A673 (cell line): ENCODE measurements around the gene ETF1. TPM values are rescaled to one million over a fixed set of nuclear protein-coding genes. Genes with fewer than 3 reads are reported as not detected.

Experiments
- BruUV-seq: library from RNA; stranded (reverse); fragments of 400-500 nt; replicated peaks from 2 replicates; lab custom pipeline; 2021; lab: Mats Ljungman, UMichigan
- CTCF ChIA-PET: fragments of 300-600 bp; sonication (Branson Sonifier 250); formaldehyde crosslinking; loops from one replicate; lab custom pipeline; 2022; ENCODE audit warnings: antibody characterized with exemption; lab: Charles Lee
- POLR2A ChIA-PET: fragments of 300-600 bp; sonication (Branson Sonifier 250); formaldehyde crosslinking; loops from one replicate; lab custom pipeline; 2022; ENCODE audit warnings: antibody characterized with exemption; ENCODE audit not compliant: low non-redundant PET; lab: Charles Lee
- DNase-seq: peaks from one replicate; pipeline ENCODE4 v3.0.0-alpha.2; 2015; ENCODE audit warnings: low spot score
- H3K27ac ChIP-seq: fragments of 200-600 bp; sonication (generic); 2 replicates; pipeline ENCODE4 v1.5.1; 2016; ENCODE audit warnings: mixed run types, low read depth, mild to moderate bottlenecking, mixed read lengths, antibody characterized with exemption, low read length; ENCODE audit not compliant: poor library complexity, severe bottlenecking
- H3K27me3 ChIP-seq: fragments of 200-600 bp; sonication (generic); replicated peaks from 2 replicates; pipeline ENCODE4 v1.6.1; 2017; ENCODE audit warnings: mixed run types, low read depth, mild to moderate bottlenecking, mixed read lengths, antibody characterized with exemption, low read length; ENCODE audit not compliant: insufficient read depth, poor library complexity
- H3K36me3 ChIP-seq: fragments of 200-600 bp; sonication (generic); 2 replicates; pipeline ENCODE4 v1.6.1; 2016; ENCODE audit warnings: mixed run types, mild to moderate bottlenecking, mixed read lengths, antibody characterized with exemption, low read length; ENCODE audit not compliant: insufficient read depth, poor library complexity, severe bottlenecking
- H3K4me1 ChIP-seq: fragments of 200-600 bp; sonication (generic); 2 replicates; pipeline ENCODE4 v1.6.1; 2017; ENCODE audit warnings: mixed run types, mild to moderate bottlenecking, mixed read lengths, antibody characterized with exemption, low read length; ENCODE audit not compliant: insufficient read depth, poor library complexity, severe bottlenecking
- H3K4me3 ChIP-seq: fragments of 200-600 bp; sonication (generic); 2 replicates; pipeline ENCODE4 v1.5.1; 2016; ENCODE audit warnings: low read depth, mixed run types, mild to moderate bottlenecking, mixed read lengths, low read length; ENCODE audit not compliant: poor library complexity, severe bottlenecking
- H3K9me3 ChIP-seq: fragments of 200-600 bp; sonication (generic); 2 replicates; pipeline ENCODE4 v1.6.1; 2016; ENCODE audit warnings: mixed run types, low read depth, mild to moderate bottlenecking, mixed read lengths, antibody characterized with exemption, low read length; ENCODE audit not compliant: poor library complexity, severe bottlenecking
- CTCF ChIP-seq: fragments of 300-800, 200-600 bp; sonication (generic); conservative IDR thresholded peaks from 2 replicates; pipeline ENCODE4 v1.5.1; 2017; ENCODE audit warnings: low read depth, mild to moderate bottlenecking, antibody characterized with exemption, low read length, moderate library complexity, mixed read lengths
- EZH2 ChIP-seq: fragments of 200-600 bp; sonication (generic); IDR thresholded peaks from 2 replicates; pipeline ENCODE4 v1.6.1; 2017; ENCODE audit warnings: borderline replicate concordance, low read depth, mild to moderate bottlenecking, mixed read lengths, antibody characterized with exemption, low read length; ENCODE audit not compliant: poor library complexity, severe bottlenecking
- intact Hi-C: fragments of 100-400 bp; cut with micrococcal nuclease; formaldehyde crosslinking; loops from one replicate; pipeline ENCODE4 v1.10.0; 2022; ENCODE audit not compliant: unreplicated experiment
- total RNA-seq: library from RNA; stranded (reverse); gene quantifications from 2 replicates; pipeline ENCODE4 v1.2.3, GENCODE V29; 2021

Gene ETF1
- total RNA-seq, 1 experiment from 2014 or later = 191 TPM

- CTCF ChIA-PET = no interaction called here
- POLR2A ChIA-PET = no interaction called here
- Histone ChIP-seq H3K27ac (no peak overlapping the region), H3K27me3 (no peaks in the 10 kb centered on the region), H3K9me3 (no peaks in the 10 kb centered on the region), H3K4me3 (no peak overlapping the region), H3K4me1 (no peaks in the 10 kb centered on the region), H3K36me3 (peaks cover 63% of the 10 kb centered on the region)
- TF ChIP-seq EZH2 (no peak), CTCF (no peak)
- no TSS peak for BruUV-seq
- intact Hi-C loops = no loop called here
- DNase-seq = no peak
Observed at GRCh38 chr5:138553437-138554095, 10.5 kb upstream of the ETF1 start.

- POLR2A ChIA-PET = no interaction called here
- no peak overlapping the region for H3K27ac ChIP-seq
- DNase-seq = no peak
- CTCF ChIA-PET = interaction anchor here (0.6 kb wide), 1 partner anchor 102 kb away, joined by 3 read pairs; no protein-coding TSS in a partner anchor
- H3K27me3 ChIP-seq = no peaks in the 10 kb centered on the region
- H3K36me3 ChIP-seq = peaks cover 54% of the 10 kb centered on the region
- BruUV-seq = no TSS peak
- no peaks in the 10 kb centered on the region for H3K4me1 ChIP-seq
- intact Hi-C loops = no loop called here
- H3K9me3 ChIP-seq = no peaks in the 10 kb centered on the region
- TF ChIP-seq CTCF (no peak), EZH2 (no peak)
- no peak overlapping the region for H3K4me3 ChIP-seq
Observed at GRCh38 chr5:138552657-138553056, 9.6 kb upstream of the ETF1 start.

- no peaks in the 10 kb centered on the region for H3K27me3 ChIP-seq
- H3K27ac ChIP-seq = no peak overlapping the region
- POLR2A ChIA-PET = no interaction called here
- no peak overlapping the region for H3K4me3 ChIP-seq
- no peaks in the 10 kb centered on the region for H3K9me3 ChIP-seq
- BruUV-seq = no TSS peak
- DNase-seq = no peak
- no peak for TF ChIP-seq EZH2
- TF ChIP-seq CTCF = no peak
- CTCF ChIA-PET = no interaction called here
- H3K4me1 ChIP-seq = peaks cover 6% of the 10 kb centered on the region
- H3K36me3 ChIP-seq = peaks cover 21% of the 10 kb centered on the region
- intact Hi-C loops = loop anchor here (5.0 kb wide), 2 partner anchors 97 to 367 kb away; no protein-coding TSS in a partner anchor
Observed at GRCh38 chr5:138549414-138549813, 6.4 kb upstream of the ETF1 start.
